B cell (primary cell): ENCODE data around the gene IMP3. TPM values are rescaled to one million over a fixed set of nuclear protein-coding genes. Genes with fewer than 3 reads are reported as not detected.

Source experiments
- ATAC-seq: fragments of 200-7000 bp; cut with Tn5 transposase; one replicate; pipeline ENCODE4 v1.10.0; 2021; ENCODE audit warnings: low read depth, mild to moderate bottlenecking, moderate number of reproducible peaks, moderate library complexity
- CTCF ChIA-PET: fragments of 350-600 bp; sonication (Branson Sonifier 250); formaldehyde crosslinking; loops from one replicate; lab custom pipeline; 2021; ENCODE audit warnings: antibody characterized with exemption, inconsistent platforms; lab: Charles Lee
- POLR2A ChIA-PET: fragments of 350-600 bp; sonication (Branson Sonifier 250); formaldehyde crosslinking; loops from one replicate; lab custom pipeline; 2021; ENCODE audit warnings: antibody characterized with exemption; lab: Charles Lee
- DNase-seq: peaks from one replicate; pipeline ENCODE4 v3.0.0; 2013
- H2AFZ ChIP-seq: 2 replicates; pipeline ENCODE4 v1.6.1; 2012; ENCODE audit warnings: mild to moderate bottlenecking, low read depth, low read length; ENCODE audit not compliant: insufficient read depth, poor library complexity, severe bottlenecking
- H3K27ac ChIP-seq, 2 donors: 1 replicate in 1 of 2; 2 replicates in 1 of 2; pipeline ENCODE4 v1.5.1; 2012 to 2013; ENCODE audit warnings: low read length in 2 of 2, mild to moderate bottlenecking in 2 of 2, moderate library complexity in 1 of 2
- H3K27me3 ChIP-seq, 4 experiments: fragments of 200-600 bp in 1 of 4; sonication (generic) in 1 of 4; replicated peaks in 1 of 4; 1 replicate in 2 of 4; 2 replicates in 2 of 4; pipeline versions ENCODE4 v1.6.1 to v1.7.0; 2013 to 2016; ENCODE audit warnings: low read length in 3 of 4, mild to moderate bottlenecking in 2 of 4, mixed read lengths in 1 of 4, moderate library complexity in 1 of 4; ENCODE audit not compliant: insufficient read depth in 4 of 4, control insufficient read depth in 3 of 4; ENCODE audit errors: control extremely low read depth in 1 of 4
- H3K36me3 ChIP-seq, 2 experiments: replicated peaks in 1 of 2; 1 replicate in 1 of 2; 2 replicates in 1 of 2; pipeline versions ENCODE4 v1.6.1 to v1.7.1; 2013; ENCODE audit warnings: low read length in 1 of 2; ENCODE audit not compliant: insufficient read depth in 2 of 2, control insufficient read depth in 1 of 2; ENCODE audit errors: control extremely low read depth in 1 of 2, extremely low read depth in 1 of 2
- H3K4me1 ChIP-seq, 2 donors: fragments of 200-600 bp in 1 of 2; sonication (generic) in 1 of 2; 1 replicate in 1 of 2; 2 replicates in 1 of 2; pipeline versions ENCODE4 v1.5.1 to v1.6.1; 2013 to 2017; ENCODE audit warnings: low read length in 2 of 2; ENCODE audit not compliant: control insufficient read depth in 2 of 2, insufficient read depth in 2 of 2
- H3K4me2 ChIP-seq: replicated peaks from 2 replicates; pipeline ENCODE3; 2012; ENCODE audit warnings: mild to moderate bottlenecking, low read depth, low read length; ENCODE audit not compliant: poor library complexity, severe bottlenecking
- H3K4me3 ChIP-seq, 5 experiments: fragments of 200-600 bp in 1 of 5; sonication (generic) in 1 of 5; 1 replicate in 3 of 5; 2 replicates in 2 of 5; pipeline versions ENCODE4 v1.5.1 to v1.7.0; 2011 to 2016; ENCODE audit warnings: low read length in 4 of 5, mild to moderate bottlenecking in 4 of 5, low read depth in 2 of 5, control low read depth in 1 of 5, moderate library complexity in 1 of 5; ENCODE audit not compliant: insufficient read depth in 1 of 5; ENCODE audit errors: control extremely low read depth in 1 of 5, extremely low read depth in 1 of 5
- H3K79me2 ChIP-seq: fragments of 200-600 bp; sonication (generic); one replicate; pipeline ENCODE4 v1.6.0; 2016; ENCODE audit warnings: low read length; ENCODE audit not compliant: control insufficient read depth, insufficient read depth
- H3K9ac ChIP-seq: fragments of 200-600 bp; sonication (generic); 2 replicates; pipeline ENCODE4 v1.6.1; 2017; ENCODE audit warnings: mild to moderate bottlenecking, low read length, moderate library complexity
- H3K9me3 ChIP-seq, 3 donors: one replicate each; pipeline versions ENCODE4 v1.6.1 to v1.7.1; 2013; ENCODE audit warnings: low read length in 2 of 3; ENCODE audit not compliant: control insufficient read depth in 2 of 3, insufficient read depth in 1 of 3; ENCODE audit errors: control extremely low read depth in 1 of 3
- H4K20me1 ChIP-seq: 2 replicates; pipeline ENCODE4 v1.6.0; 2012; ENCODE audit warnings: mild to moderate bottlenecking, low read length; ENCODE audit not compliant: insufficient read depth, control insufficient read depth, poor library complexity, severe bottlenecking
- H3K27ac Mint-ChIP-seq: one replicate; pipeline ENCODE4 v1.8.0; 2021; ENCODE audit warnings: mixed read lengths
- H3K27me3 Mint-ChIP-seq: one replicate; pipeline ENCODE4 v1.8.0; 2021; ENCODE audit warnings: mixed read lengths
- H3K4me1 Mint-ChIP-seq: one replicate; pipeline ENCODE4 v1.8.0; 2021; ENCODE audit warnings: mixed read lengths
- H3K4me3 Mint-ChIP-seq: one replicate; pipeline ENCODE4 v1.8.0; 2021; ENCODE audit warnings: mixed read lengths
- H3K9me3 Mint-ChIP-seq: one replicate; pipeline ENCODE4 v1.8.0; 2022; ENCODE audit warnings: mixed read lengths; ENCODE audit not compliant: insufficient read depth
- CTCF ChIP-seq: fragments of 200-600 bp; IDR thresholded peaks from one replicate; pipeline ENCODE4 v1.8.0; 2022; ENCODE audit warnings: antibody characterized with exemption, mild to moderate bottlenecking
- EZH2 ChIP-seq: IDR thresholded peaks from 2 replicates; pipeline ENCODE4 v1.6.1; 2012; ENCODE audit warnings: borderline replicate concordance, low read depth, mild to moderate bottlenecking, moderate library complexity, low read length; ENCODE audit not compliant: insufficient read depth, poor library complexity, severe bottlenecking
- WGBS: methylation state at CpG from one replicate; pipeline ENCODE4 v1.1.5; 2013; ENCODE audit warnings: missing lambda C conversion rate; ENCODE audit not compliant: insufficient coverage; 5-methylcytosine and 5-hydroxymethylcytosine counted together
- intact Hi-C: fragments of 100-400 bp; cut with micrococcal nuclease; formaldehyde crosslinking; loops from one replicate; pipeline ENCODE4 v1.10.0; 2022
- polyA plus RNA-seq: library from polyadenylated mRNA; depleted of rRNA; stranded (reverse); fragments of >200 nt; gene quantifications from 2 replicates; pipeline ENCODE4 v1.2.3, GENCODE V29; 2012
- total RNA-seq, 2 donors: library from RNA; stranded (reverse); fragments of 120-200 nt in 1 of 2; gene quantifications; 1 replicate in 1 of 2; 2 replicates in 1 of 2; pipeline versions ENCODE4 v1.2.3 to v1.2.4, GENCODE V29; 2013 to 2022

The IMP3 gene
- total and polyA plus RNA-seq, 2 donors (not counting 1 experiment from before 2014, with no cell fraction given): 60.8 to 85.1 TPM

GRCh38 chr15:75640483-75641178 is 607 bp upstream of the IMP3 start:
- TF ChIP-seq CTCF: no peak
- no peak for TF ChIP-seq EZH2
- H3K4me1 Mint-ChIP-seq: peaks cover 40% of the 10 kb centered on the region
- H3K4me3 ChIP-seq: peak overlapping the region; percentile 72 to 91 (median 84)
- ChIA-PET CTCF (interaction anchor here (0.9 to 3.8 kb wide), 8 partner anchors 9 to 598 kb away, joined by 3 to 29 read pairs (median 5); partner anchors contain the start of genes MAN2C1, PTPN9 and SNUPN), POLR2A (interaction anchor here (0.6 to 4.5 kb wide), 9 partner anchors 15 to 598 kb away, joined by 3 to 38 read pairs (median 9); partner anchors contain the start of genes MAN2C1, PTPN9, SIN3A and SNUPN)
- H3K27ac Mint-ChIP-seq: peak overlapping the region; percentile 96
- WGBS: 0% methylated on average over 11 of the region's 17 CpGs
- intact Hi-C loops: loop anchor here (1.0 to 10.0 kb wide), 9 partner anchors 15 to 1098 kb away; partner anchors contain the start of genes ARID3B, MAN2C1, PPCDC and PTPN9
- DNase-seq (peak; percentile 64), ATAC-seq (peak; percentile 35)
- H3K36me3 ChIP-seq: peaks cover 0 to 10% of the 10 kb centered on the region in 2 experiments
- H3K27ac ChIP-seq: peak overlapping the region; percentile 78 to 81
- peaks cover 29 to 36% of the 10 kb centered on the region in 2 donors for H3K4me1 ChIP-seq
- peak overlapping the region; percentile 97 for H3K4me2 ChIP-seq
- no peaks in the 10 kb centered on the region for H3K27me3 Mint-ChIP-seq
- H3K9me3 ChIP-seq: no peaks in the 10 kb centered on the region
- no peaks in the 10 kb centered on the region for H3K9me3 Mint-ChIP-seq
- peaks cover 0 to 4% (median 0%) of the 10 kb centered on the region in 4 experiments for H3K27me3 ChIP-seq
- peaks cover 25% of the 10 kb centered on the region for H4K20me1 ChIP-seq
- H2AFZ ChIP-seq: peak overlapping the region; percentile 91
- H3K9ac ChIP-seq: peak overlapping the region; percentile 95
- peaks cover 36% of the 10 kb centered on the region for H3K79me2 ChIP-seq
- H3K4me3 Mint-ChIP-seq: peak overlapping the region; percentile 95
